ENCODE results near the gene ATP1A1. TPM values are rescaled to one million over a fixed set of nuclear protein-coding genes. Genes with fewer than 3 reads are reported as not detected.

The ATP1A1 gene
- total RNA-seq, 1 donor from 2014 or later: 213 TPM

DNA sequence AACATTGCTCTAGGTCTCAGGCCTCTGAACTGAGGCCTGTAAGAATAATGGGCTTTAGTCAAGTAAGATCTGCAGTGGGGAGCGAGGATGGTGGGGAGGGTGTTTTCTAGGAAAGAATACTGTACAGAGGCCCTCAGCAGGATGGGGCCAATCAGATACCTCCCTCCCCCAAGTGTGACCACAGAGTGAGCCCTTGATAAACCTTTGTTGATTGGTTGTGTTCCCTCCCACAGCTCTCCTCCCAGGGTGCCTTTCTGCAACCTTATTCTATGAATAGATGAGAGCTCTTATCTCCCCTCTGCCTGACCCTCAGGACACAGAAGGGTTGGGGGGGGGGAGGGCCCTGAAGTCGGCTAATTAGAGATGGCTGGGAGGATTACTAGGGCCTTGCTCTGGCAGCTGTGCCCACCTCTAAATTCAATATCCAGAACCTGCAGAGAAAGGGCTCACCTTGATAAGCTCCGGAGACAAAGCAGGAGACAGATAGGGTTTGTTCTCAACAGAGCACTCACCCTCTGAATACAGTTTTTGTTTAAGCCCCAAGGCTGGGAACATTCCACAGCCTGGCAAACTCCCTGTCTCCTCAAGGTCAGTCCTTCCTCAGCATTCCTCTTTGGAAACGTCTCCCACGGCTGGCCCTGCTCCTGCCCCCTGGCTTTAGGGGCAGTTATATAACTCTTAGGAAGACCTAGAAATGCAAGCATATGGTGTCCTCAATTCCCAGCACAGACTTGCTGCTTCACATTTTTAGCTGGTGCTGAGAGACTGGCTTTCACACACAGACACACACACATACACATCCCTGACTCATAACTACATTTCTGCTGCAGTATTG is 42.9 kb downstream of the ATP1A1 start:
- H3K4me3 Mint-ChIP-seq (ENCODE audit: unreplicated experiment): no peak overlapping the region
- H3K4me1 Mint-ChIP-seq (ENCODE audit: unreplicated experiment): peaks cover 22% of the 10 kb centered on the region
- DNase-seq (ENCODE audit: extremely low spot score, unreplicated experiment): peak; percentile 72
- no peaks in the 10 kb centered on the region for H3K27me3 Mint-ChIP-seq (ENCODE audit: unreplicated experiment)
- no peak overlapping the region for H3K27ac Mint-ChIP-seq (ENCODE audit: unreplicated experiment)
- H3K36me3 Mint-ChIP-seq (ENCODE audit: unreplicated experiment): no peaks in the 10 kb centered on the region
- H3K9me3 Mint-ChIP-seq (ENCODE audit: unreplicated experiment): no peaks in the 10 kb centered on the region
- TF ChIP-seq, protein P1, sequence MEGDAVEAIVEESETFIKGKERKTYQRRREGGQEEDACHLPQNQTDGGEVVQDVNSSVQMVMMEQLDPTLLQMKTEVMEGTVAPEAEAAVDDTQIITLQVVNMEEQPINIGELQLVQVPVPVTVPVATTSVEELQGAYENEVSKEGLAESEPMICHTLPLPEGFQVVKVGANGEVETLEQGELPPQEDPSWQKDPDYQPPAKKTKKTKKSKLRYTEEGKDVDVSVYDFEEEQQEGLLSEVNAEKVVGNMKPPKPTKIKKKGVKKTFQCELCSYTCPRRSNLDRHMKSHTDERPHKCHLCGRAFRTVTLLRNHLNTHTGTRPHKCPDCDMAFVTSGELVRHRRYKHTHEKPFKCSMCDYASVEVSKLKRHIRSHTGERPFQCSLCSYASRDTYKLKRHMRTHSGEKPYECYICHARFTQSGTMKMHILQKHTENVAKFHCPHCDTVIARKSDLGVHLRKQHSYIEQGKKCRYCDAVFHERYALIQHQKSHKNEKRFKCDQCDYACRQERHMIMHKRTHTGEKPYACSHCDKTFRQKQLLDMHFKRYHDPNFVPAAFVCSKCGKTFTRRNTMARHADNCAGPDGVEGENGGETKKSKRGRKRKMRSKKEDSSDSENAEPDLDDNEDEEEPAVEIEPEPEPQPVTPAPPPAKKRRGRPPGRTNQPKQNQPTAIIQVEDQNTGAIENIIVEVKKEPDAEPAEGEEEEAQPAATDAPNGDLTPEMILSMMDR (IDR thresholded peaks at IDR 0.05): no peak

DNA sequence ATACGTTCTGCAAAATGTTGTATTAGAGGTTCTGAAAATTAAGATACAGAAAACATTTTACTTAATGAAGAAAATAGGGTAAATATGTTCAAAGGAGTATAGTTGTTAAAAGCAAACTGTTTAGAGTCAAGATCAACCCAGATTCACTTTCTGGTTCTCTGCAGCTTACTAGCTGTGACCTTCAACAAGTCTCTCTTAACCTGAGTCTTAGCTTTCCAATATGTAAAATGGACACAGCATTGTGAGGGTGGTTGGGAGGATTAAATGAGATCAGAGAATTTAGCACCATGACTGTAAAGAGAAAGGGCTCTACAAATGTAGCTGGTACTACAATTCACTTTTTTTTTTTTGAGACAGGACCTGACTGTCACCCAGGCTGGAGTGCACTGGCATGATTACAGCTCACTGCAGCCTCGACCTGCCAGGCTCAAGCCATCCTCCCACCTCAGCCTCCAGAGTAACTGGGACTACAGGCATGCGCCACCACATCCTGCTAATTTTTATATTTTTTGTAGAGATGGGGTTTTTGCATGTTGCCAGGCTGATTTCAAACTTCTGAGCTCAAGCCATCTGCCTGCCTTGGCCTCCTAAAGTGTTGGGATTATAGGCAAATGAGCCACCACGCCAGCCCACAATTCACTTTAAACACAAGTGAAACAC is 43.9 kb downstream of the ATP1A1 start:
- Mint-ChIP-seq H3K27me3 (ENCODE audit: unreplicated experiment) (peaks cover 8% of the 10 kb centered on the region), H3K4me1 (ENCODE audit: unreplicated experiment) (peaks cover 22% of the 10 kb centered on the region), H3K36me3 (ENCODE audit: unreplicated experiment) (no peaks in the 10 kb centered on the region), H3K4me3 (ENCODE audit: unreplicated experiment) (peak overlapping the region; percentile 83), H3K9me3 (ENCODE audit: unreplicated experiment) (no peaks in the 10 kb centered on the region), H3K27ac (ENCODE audit: unreplicated experiment) (peak overlapping the region; percentile 32)
- TF ChIP-seq, protein P1 (IDR thresholded peaks at IDR 0.05): no peak
- no peak for DNase-seq (ENCODE audit: extremely low spot score, unreplicated experiment)

DNA sequence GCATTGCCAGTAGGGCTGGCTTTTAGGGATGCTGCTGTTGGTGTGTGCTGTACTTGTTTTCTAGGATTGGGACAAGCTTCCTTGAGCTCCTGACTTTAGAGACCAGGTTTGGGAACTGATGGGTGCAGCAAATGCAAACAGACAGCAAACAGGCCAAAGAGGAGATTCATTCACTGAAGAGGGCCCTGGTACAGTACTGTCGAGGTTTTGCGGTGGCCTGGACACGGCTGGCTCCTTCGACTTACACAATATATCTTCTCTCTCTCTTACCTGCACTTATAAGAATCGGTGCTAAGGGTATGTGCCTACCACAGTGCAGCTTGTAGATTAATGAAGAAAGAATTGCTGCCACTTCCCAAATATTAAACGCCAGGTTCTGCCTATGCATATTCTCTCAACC is 44.6 kb downstream of the ATP1A1 start:
- TF ChIP-seq, protein P1 (IDR thresholded peaks at IDR 0.05): no peak
- H3K27me3 Mint-ChIP-seq (ENCODE audit: unreplicated experiment): peaks cover 14% of the 10 kb centered on the region
- H3K4me1 Mint-ChIP-seq (ENCODE audit: unreplicated experiment): peaks cover 22% of the 10 kb centered on the region
- H3K4me3 Mint-ChIP-seq (ENCODE audit: unreplicated experiment): peak overlapping the region; percentile 83
- no peaks in the 10 kb centered on the region for H3K9me3 Mint-ChIP-seq (ENCODE audit: unreplicated experiment)
- no peak for DNase-seq (ENCODE audit: extremely low spot score, unreplicated experiment)
- no peak overlapping the region for H3K27ac Mint-ChIP-seq (ENCODE audit: unreplicated experiment)
- no peaks in the 10 kb centered on the region for H3K36me3 Mint-ChIP-seq (ENCODE audit: unreplicated experiment)

DNA sequence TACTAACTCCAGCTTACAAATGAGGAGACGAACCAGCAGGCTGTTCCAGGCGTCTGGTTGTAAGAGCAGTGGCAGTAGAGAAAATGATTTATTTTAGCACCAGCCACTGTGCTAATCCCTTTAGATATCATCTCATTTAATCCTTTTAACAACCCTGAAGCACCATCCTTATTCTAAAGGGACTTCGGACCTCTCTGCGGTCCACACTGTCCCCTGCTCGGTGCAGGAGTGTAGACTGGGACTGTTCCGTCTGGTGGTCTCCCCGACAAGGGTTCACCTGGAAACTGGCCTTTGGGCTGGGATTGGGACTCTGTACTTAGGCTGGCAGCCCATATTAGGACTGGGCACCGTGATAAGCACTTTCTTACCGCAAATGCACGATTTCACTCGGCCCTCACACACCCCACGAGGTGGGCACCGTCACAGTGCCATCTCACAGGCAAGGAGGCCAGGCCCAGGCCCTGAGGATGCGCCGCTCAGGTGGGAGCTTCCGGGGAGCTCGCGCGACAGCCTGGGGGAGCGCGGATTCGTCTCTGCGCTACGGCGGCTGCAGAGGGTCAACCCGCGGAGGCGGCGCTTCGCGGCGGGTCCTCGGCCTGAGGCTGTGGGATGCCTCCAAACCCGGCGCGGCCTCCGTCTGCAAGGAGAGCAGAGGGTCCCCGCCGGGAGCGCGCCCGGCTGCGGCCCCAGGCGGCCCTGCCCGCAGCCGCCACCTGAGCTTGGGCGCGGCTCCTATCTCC is 45.2 kb downstream of the ATP1A1 start:
- peak overlapping the region; percentile 83 for H3K4me3 Mint-ChIP-seq (ENCODE audit: unreplicated experiment)
- DNase-seq (ENCODE audit: extremely low spot score, unreplicated experiment): peak; percentile 91
- no peaks in the 10 kb centered on the region for H3K9me3 Mint-ChIP-seq (ENCODE audit: unreplicated experiment)
- H3K27me3 Mint-ChIP-seq (ENCODE audit: unreplicated experiment): peaks cover 20% of the 10 kb centered on the region
- peaks cover 22% of the 10 kb centered on the region for H3K4me1 Mint-ChIP-seq (ENCODE audit: unreplicated experiment)
- TF ChIP-seq, protein P1 (IDR thresholded peaks at IDR 0.05): no peak
- peak overlapping the region; percentile 70 for H3K27ac Mint-ChIP-seq (ENCODE audit: unreplicated experiment)
- no peaks in the 10 kb centered on the region for H3K36me3 Mint-ChIP-seq (ENCODE audit: unreplicated experiment)
